IPS-15b (cell line): ENCODE data around the gene FBXL14.
"Not testable (repeated sequence)": the region's sequence is repeated elsewhere in the genome, so short reads cannot be mapped to it uniquely, and the experiment has no call there.

ENCODE experiments used
- H3K27me3 ChIP-seq: one replicate; pipeline ENCODE4 v1.6.1; 2013; ENCODE audit warnings: low read length; ENCODE audit not compliant: control insufficient read depth, insufficient read depth
- H3K36me3 ChIP-seq: one replicate; pipeline ENCODE4 v1.6.1; 2013; ENCODE audit warnings: low read length; ENCODE audit not compliant: control insufficient read depth, insufficient read depth
- H3K4me1 ChIP-seq: one replicate; pipeline ENCODE4 v1.6.1; 2013; ENCODE audit warnings: mild to moderate bottlenecking, low read length; ENCODE audit not compliant: control insufficient read depth, insufficient read depth
- H3K4me3 ChIP-seq: one replicate; pipeline ENCODE4 v1.5.1; 2013; ENCODE audit warnings: low read depth, low read length
- H3K9ac ChIP-seq: one replicate; pipeline ENCODE4 v1.6.1; 2013; ENCODE audit warnings: low read depth, mild to moderate bottlenecking, low read length
- H3K9me3 ChIP-seq: one replicate; pipeline ENCODE4 v1.6.1; 2013; ENCODE audit warnings: mild to moderate bottlenecking, low read length; ENCODE audit not compliant: control insufficient read depth, insufficient read depth

FBXL14 gene

GRCh38 chr12:1574865-1575259, 19.5 kb downstream of the FBXL14 start:
- Histone ChIP-seq H3K4me1 (no peaks in the 10 kb centered on the region), H3K9ac (no peak overlapping the region), H3K4me3 (no peak overlapping the region), H3K36me3 (no peaks in the 10 kb centered on the region), H3K9me3 (no peaks in the 10 kb centered on the region), H3K27me3 (no peaks in the 10 kb centered on the region)

- H3K36me3 ChIP-seq = no peaks in the 10 kb centered on the region
- H3K9ac ChIP-seq = no peak overlapping the region
- H3K27me3 ChIP-seq = no peaks in the 10 kb centered on the region
- no peaks in the 10 kb centered on the region for H3K9me3 ChIP-seq
- H3K4me1 ChIP-seq = no peaks in the 10 kb centered on the region
- no peak overlapping the region for H3K4me3 ChIP-seq
Observed at GRCh38 chr12:1573960-1574864, 20.2 kb downstream of the FBXL14 start.

GRCh38 chr12:1572731-1573130, 21.6 kb downstream of the FBXL14 start:
- H3K9ac ChIP-seq = no peak overlapping the region
- no peaks in the 10 kb centered on the region for H3K9me3 ChIP-seq
- H3K4me3 ChIP-seq = no peak overlapping the region
- no peaks in the 10 kb centered on the region for H3K27me3 ChIP-seq
- H3K36me3 ChIP-seq = no peaks in the 10 kb centered on the region
- H3K4me1 ChIP-seq = no peaks in the 10 kb centered on the region

- no peaks in the 10 kb centered on the region for H3K27me3 ChIP-seq
- H3K36me3 ChIP-seq = no peaks in the 10 kb centered on the region
- H3K9ac ChIP-seq = no peak overlapping the region
- no peak overlapping the region for H3K4me3 ChIP-seq
- peaks cover 4% of the 10 kb centered on the region for H3K4me1 ChIP-seq
- no peaks in the 10 kb centered on the region for H3K9me3 ChIP-seq
Observed at GRCh38 chr12:1567852-1568251, 26.5 kb downstream of the FBXL14 start.

GRCh38 chr12:1566449-1567135, 27.8 kb downstream of the FBXL14 start:
- no peaks in the 10 kb centered on the region for H3K36me3 ChIP-seq
- H3K9me3 ChIP-seq = no peaks in the 10 kb centered on the region
- no peaks in the 10 kb centered on the region for H3K27me3 ChIP-seq
- no peak overlapping the region for H3K9ac ChIP-seq
- H3K4me3 ChIP-seq = no peak overlapping the region
- peaks cover 4% of the 10 kb centered on the region for H3K4me1 ChIP-seq

GRCh38 chr12:1565172-1565571, 29.2 kb downstream of the FBXL14 start:
- H3K4me3 ChIP-seq = no peak overlapping the region
- H3K36me3 ChIP-seq = no peaks in the 10 kb centered on the region
- H3K4me1 ChIP-seq = peaks cover 4% of the 10 kb centered on the region
- no peak overlapping the region for H3K9ac ChIP-seq
- H3K9me3 ChIP-seq = no peaks in the 10 kb centered on the region
- H3K27me3 ChIP-seq = no peaks in the 10 kb centered on the region

GRCh38 chr12:1564067-1564466, 30.3 kb downstream of the FBXL14 start:
- H3K9ac ChIP-seq = no peak overlapping the region
- no peak overlapping the region for H3K4me3 ChIP-seq
- no peaks in the 10 kb centered on the region for H3K9me3 ChIP-seq
- no peaks in the 10 kb centered on the region for H3K27me3 ChIP-seq
- no peaks in the 10 kb centered on the region for H3K36me3 ChIP-seq
- H3K4me1 ChIP-seq = peaks cover 4% of the 10 kb centered on the region

GRCh38 chr12:1562813-1563407, 31.5 kb downstream of the FBXL14 start:
- no peaks in the 10 kb centered on the region for H3K27me3 ChIP-seq
- H3K4me1 ChIP-seq = peaks cover 4% of the 10 kb centered on the region
- H3K9me3 ChIP-seq = no peaks in the 10 kb centered on the region
- H3K36me3 ChIP-seq = no peaks in the 10 kb centered on the region
- H3K9ac ChIP-seq = no peak overlapping the region
- H3K4me3 ChIP-seq = no peak overlapping the region

GRCh38 chr12:1560704-1561103, 33.7 kb downstream of the FBXL14 start:
- Histone ChIP-seq H3K36me3 (no peaks in the 10 kb centered on the region), H3K9me3 (no peaks in the 10 kb centered on the region), H3K4me1 (no peaks in the 10 kb centered on the region), H3K9ac (no peak overlapping the region), H3K4me3 (no peak overlapping the region), H3K27me3 (no peaks in the 10 kb centered on the region)

- Histone ChIP-seq H3K9me3 (no peaks in the 10 kb centered on the region), H3K27me3 (no peaks in the 10 kb centered on the region), H3K9ac (no peak overlapping the region), H3K36me3 (no peaks in the 10 kb centered on the region), H3K4me1 (no peaks in the 10 kb centered on the region), H3K4me3 (no peak overlapping the region)
Observed at GRCh38 chr12:1559676-1560091, 34.7 kb downstream of the FBXL14 start.

GRCh38 chr12:1558108-1558507, 36.3 kb downstream of the FBXL14 start:
- not testable (repeated sequence) for H3K27me3 ChIP-seq, H3K9ac ChIP-seq, H3K36me3 ChIP-seq, H3K4me1 ChIP-seq, H3K4me3 ChIP-seq, H3K9me3 ChIP-seq
